GM13976 (cell line): ENCODE measurements around the gene MYZAP.

ENCODE experiments used
- DNase-seq: peaks from one replicate; pipeline ENCODE4 v3.0.0; 2012; ENCODE audit warnings: low spot score
- in situ Hi-C: fragments of 300-500 bp; cut with MboI; formaldehyde crosslinking; loops from one replicate; pipeline ENCODE4 v1.12.0; 2022; ENCODE audit warnings: low sequenced_read_pairs, mixed read lengths, inconsistent platforms; ENCODE audit not compliant: unreplicated experiment
- TF ChIP-seq, protein P1 (sequence below): IDR thresholded peaks from 2 replicates; pipeline ENCODE4 v1.5.1; 2012; ENCODE audit warnings: borderline replicate concordance, mild to moderate bottlenecking; ENCODE audit not compliant: insufficient read depth; ENCODE audit errors: extremely low read depth, missing control alignments, control extremely low read depth

The MYZAP gene

DNA sequence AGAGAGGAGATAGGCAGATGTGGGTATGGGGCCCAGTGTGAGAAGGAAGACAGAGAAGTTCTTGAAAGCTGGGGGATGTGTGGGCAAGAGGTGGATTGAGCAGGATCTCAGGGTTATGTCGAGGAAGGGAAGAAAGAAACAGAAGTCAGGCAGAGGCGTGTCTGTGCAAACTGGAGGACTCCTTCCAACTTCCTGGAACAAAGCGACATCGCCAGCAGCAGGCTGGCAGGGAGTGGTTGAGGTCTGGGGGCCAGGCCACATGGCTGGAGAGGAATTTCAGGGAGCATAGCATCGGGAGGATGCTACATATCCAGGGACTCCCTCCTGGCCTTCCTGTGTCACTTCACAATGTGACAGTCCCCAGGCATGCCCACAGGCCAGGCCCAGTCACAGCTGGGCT lies 42.9 kb upstream of the MYZAP start:
- TF ChIP-seq, protein P1, sequence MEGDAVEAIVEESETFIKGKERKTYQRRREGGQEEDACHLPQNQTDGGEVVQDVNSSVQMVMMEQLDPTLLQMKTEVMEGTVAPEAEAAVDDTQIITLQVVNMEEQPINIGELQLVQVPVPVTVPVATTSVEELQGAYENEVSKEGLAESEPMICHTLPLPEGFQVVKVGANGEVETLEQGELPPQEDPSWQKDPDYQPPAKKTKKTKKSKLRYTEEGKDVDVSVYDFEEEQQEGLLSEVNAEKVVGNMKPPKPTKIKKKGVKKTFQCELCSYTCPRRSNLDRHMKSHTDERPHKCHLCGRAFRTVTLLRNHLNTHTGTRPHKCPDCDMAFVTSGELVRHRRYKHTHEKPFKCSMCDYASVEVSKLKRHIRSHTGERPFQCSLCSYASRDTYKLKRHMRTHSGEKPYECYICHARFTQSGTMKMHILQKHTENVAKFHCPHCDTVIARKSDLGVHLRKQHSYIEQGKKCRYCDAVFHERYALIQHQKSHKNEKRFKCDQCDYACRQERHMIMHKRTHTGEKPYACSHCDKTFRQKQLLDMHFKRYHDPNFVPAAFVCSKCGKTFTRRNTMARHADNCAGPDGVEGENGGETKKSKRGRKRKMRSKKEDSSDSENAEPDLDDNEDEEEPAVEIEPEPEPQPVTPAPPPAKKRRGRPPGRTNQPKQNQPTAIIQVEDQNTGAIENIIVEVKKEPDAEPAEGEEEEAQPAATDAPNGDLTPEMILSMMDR: no peak
- in situ Hi-C loops: loop anchor here (25.0 kb wide), 1 partner anchor 1062 kb away; no protein-coding TSS in a partner anchor
- DNase-seq: no peak

DNA sequence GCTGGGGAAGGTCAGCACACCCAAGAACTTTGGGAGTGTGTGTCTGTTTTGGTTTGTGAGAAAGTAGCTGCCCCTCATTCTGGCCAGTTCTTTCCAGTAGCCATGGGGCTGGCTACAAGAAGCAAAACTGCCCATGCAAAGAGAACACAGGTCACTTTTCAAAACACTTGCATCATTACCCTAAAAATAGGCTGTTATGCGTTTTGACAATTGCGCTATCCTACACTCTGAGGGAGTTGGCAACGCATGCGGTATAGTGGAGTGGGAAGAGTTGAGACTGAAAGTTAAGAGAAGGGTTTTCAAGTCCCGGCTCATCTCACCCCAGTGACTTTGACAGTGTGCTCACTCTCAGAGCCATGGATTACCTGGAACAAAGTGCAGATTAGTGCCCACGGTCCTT lies 41.8 kb upstream of the MYZAP start:
- DNase-seq: no peak
- in situ Hi-C loops: loop anchor here (25.0 kb wide), 2 partner anchors 312 to 1063 kb away; no protein-coding TSS in a partner anchor
- TF ChIP-seq, protein P1: no peak

DNA sequence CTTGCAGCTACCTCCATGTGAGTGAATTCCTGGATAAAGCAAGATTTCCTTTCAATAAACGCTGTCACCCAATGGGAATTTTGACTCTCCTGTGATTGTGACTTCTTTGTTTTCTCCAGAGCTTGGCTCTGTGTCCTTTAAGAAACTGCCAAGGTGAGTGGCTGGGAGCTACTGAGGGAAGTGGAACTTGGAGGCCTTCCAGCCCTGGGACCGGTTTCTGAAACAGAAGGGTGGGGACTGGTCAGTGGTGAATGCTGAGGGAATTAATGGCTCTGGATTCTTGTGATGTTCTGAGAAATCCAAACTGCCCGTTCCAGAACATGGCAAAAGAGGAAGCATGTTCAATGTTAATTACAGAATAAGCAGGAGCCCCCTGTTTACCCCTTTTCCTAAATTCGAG lies 41.1 kb upstream of the MYZAP start:
- in situ Hi-C loops: loop anchor here (25.0 kb wide), 1 partner anchor 312 kb away; no protein-coding TSS in a partner anchor
- TF ChIP-seq, protein P1: no peak
- no peak for DNase-seq

DNA sequence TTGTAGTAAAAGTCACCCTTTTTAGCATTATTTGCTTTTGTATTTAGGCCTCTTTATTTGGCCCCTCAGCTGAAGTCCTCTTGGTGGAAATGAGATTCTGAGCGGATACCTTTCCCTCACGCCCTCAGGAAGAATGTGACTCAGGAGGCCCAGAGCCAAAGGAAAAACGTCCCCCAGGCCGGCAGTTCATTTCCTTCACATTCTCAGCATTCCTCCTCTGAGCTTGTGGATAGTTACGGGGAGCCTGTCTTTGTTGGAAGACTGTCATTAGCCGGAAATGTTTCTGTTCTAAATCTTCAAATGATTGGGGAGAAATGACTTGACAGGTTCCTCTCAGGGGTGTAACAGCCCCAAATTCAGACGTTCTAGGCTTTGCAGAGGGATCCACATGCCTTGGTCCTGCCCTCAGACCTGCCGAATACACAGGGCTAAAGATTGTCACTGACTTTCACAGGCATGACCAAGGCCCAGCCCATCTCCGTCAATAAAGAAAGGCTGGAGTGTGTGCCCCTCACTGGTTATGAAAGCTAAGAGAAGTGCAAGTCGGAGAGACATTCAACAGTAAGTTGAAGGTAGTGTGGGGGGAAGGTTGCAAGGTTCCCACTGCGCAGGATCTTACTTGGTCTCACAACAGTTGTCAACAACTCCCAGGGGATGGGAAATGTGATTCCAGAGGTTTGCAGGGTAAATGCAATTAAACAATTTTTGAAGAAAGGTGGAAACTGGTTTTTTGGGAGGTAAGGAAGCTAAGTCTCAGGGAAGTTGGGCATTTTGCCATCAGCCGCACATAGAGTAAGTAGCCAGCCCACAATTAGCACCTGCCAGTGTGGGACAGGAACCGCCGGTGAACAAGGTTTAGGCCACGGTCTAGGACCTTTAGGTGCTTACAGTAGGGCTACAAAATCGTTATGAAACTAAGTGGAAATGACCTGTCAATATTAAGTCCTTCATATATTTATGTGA lies 39.7 kb upstream of the MYZAP start:
- in situ Hi-C loops: loop anchor here (25.0 kb wide), 1 partner anchor 310 kb away; no protein-coding TSS in a partner anchor
- no peak for DNase-seq
- TF ChIP-seq, protein P1: no peak

DNA sequence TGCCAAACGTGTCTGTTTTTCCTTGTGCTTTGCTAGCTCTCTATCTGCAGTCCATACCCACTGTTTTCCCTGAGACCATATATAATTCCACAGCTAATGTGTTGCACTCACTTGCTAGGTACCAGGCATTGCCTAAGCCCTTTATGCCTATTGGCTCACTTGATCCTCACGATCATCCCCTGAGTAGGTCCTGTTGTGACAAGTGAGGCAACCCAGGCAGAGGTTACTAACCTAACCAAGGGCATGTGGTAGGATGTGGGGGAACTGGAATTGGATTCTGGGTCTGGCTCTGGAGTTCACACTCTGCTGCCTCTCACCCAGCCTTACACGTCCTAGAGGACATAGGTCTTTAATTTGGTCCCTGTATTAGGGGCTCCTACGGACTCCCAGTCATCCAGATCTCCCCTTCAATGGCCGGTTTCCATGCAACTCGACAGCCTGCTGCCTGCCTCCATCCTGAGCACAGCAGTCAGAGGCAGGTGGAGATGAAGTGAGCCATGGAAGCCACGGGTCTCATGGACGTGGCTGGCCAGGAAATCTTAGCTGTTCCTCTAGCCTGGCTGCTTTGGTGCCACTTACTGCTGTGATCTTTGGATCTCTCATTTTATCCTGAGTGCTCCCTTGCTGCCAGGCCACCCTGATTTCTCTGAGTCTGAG lies 38.9 kb upstream of the MYZAP start:
- TF ChIP-seq, protein P1: no peak
- DNase-seq: no peak
- in situ Hi-C loops: loop anchor here (25.0 kb wide), 1 partner anchor 309 kb away; no protein-coding TSS in a partner anchor

DNA sequence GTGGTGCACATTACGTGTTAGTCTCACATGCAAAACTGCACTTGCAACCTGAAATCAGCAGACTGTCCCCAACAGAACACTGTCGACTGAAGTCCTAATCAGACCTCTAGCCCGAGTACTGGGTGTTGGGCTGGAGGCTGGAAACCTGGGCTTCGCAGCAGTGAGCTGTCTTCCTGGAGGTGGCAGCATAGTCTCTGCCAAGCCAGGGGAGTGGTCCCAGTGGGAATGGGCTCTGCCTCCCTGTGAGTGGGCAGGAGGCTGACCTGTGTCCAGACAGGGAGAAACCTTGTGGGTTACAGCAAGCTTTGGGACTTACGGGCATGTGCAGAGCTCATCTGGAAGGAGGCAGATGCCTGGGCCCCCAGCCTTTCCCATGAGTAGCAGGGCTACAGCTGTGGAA lies 38.2 kb upstream of the MYZAP start:
- TF ChIP-seq, protein P1: no peak
- in situ Hi-C loops: loop anchor here (25.0 kb wide), 1 partner anchor 309 kb away; no protein-coding TSS in a partner anchor
- DNase-seq: no peak
